Measurements from ENCODE around the gene ZMIZ2.

Gene ZMIZ2

DNA sequence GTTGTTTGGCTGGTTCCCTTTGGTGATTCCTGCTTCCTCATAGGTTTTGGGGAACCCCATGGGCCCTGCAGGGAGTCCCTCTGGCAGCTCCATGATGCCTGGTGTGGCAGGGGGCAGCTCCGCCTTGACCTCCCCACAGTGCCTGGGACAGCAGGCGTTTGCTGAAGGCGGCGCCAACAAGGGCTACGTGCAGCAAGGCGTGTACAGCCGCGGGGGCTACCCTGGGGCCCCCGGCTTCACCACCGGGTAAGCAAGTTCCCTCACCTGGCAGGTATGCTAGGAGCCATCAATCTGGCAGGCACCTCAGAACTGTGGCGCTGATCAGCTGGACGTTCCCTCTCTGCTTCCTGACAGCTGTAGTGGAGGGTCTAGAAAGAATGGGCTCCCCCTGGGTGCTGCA lies 8.3 kb downstream of the ZMIZ2 start:
- no peak for DNase-seq

DNA sequence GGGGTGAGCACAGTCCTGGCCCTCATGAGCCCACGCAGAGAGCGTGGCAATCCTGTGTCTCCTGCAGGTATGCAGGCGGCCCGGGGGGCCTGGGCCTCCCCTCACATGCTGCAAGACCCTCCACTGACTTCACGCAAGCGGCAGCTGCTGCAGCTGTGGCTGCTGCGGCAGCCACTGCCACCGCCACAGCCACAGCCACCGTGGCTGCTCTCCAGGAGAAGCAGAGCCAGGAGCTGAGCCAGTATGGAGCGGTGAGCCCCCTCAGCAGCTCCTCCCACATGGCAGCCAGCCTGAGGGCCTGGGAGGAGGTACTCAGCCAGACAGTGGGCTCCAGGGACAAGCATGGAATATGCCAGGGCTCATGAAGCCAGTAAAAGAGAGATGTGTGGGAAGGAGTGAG lies 8.7 kb downstream of the ZMIZ2 start:
- DNase-seq, result no peak

DNA sequence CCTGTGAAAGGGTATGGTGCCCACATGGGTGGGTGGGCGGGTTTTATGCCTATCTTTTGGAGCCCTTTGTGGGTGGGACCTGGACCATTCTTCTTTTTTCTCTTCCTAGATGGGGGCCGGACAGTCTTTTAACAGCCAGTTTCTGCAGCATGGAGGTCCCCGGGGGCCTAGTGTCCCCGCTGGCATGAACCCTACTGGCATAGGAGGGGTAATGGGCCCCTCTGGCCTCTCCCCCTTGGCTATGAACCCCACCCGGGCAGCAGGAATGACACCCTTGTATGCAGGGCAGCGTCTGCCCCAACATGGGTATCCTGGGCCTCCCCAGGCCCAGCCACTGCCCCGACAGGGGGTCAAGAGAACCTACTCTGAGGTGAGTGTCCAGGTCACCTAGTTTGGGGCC lies 9.1 kb downstream of the ZMIZ2 start:
- no peak for DNase-seq

DNA sequence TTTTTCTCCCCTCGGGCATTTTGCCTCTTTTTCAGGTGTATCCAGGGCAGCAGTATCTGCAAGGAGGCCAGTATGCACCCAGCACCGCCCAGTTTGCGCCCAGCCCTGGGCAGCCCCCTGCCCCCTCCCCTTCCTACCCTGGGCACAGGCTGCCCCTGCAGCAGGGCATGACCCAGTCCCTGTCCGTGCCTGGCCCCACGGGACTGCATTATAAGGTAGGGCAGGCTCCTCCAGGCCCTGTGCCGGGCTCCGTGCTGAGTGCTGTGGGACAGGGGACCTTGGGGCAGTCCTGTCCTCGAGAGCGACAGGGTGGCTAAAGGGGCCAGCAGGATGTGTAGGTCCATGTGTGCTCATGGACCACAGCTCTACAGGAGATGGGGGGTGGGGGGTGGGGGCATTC lies 10.6 kb downstream of the ZMIZ2 start:
- no peak for DNase-seq

DNA sequence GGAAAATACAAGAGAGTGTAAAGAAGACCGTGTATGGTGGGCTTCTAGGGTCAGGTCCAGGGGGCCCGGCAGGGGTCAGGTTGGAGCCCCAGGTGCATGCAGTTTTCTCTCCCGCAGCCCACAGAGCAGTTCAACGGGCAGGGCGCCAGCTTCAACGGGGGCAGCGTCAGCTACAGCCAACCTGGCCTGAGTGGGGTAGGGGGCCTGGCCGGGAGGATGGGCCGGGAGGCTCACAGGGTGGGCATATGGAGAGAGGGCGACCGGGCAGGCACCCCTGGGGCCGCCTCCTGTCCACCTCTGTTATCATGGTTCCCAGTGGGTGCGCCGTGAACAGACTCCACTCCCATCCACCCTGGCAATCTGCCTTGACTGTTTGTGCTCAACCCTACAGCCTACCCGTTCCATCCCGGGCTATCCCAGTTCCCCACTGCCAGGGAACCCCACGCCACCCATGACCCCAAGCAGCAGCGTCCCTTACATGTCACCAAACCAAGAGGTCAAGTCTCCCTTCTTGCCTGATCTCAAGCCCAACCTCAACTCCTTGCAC lies 11.5 kb downstream of the ZMIZ2 start:
- DNase-seq, result no peak

DNA sequence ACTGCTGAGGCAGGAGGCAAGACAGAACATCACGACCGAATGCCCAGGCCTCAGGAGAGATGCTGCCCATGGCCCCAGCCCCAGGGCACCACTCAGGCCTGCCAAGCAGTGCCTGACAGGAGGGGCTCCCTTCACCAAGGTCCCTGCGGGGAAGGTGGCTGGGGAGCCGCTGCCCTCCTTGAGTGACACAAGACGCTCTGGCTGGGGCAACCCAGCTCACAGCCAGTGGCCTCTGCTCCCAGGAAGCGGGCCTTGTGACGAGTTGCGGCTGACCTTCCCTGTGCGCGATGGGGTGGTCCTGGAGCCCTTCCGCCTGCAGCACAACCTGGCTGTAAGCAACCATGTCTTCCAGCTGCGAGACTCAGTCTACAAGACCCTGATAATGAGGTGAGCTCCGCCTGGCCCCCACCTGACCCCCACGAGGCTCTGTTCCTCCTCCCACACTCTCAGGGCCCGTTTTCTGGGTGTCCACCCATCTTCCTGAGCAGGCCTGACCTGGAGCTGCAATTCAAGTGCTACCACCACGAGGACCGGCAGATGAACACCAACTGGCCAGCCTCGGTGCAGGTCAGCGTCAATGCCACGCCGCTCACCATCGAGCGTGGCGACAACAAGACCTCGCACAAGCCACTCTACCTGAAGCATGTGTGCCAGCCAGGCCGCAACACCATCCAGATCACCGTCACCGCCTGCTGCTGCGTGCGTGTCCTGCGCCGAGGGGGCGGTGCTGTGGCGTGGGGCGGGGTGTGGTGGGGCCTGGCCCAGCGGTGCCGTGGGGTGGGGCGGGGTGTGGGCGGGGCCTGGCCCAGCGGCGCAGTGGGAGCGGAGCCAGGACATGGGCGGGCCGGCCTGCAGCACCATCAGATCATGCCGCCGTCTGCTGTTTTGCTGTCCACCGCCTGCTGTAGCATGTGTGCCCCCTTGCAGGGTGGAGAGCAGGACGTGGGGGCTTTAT lies 12.8 kb downstream of the ZMIZ2 start:
- no peak for DNase-seq

DNA sequence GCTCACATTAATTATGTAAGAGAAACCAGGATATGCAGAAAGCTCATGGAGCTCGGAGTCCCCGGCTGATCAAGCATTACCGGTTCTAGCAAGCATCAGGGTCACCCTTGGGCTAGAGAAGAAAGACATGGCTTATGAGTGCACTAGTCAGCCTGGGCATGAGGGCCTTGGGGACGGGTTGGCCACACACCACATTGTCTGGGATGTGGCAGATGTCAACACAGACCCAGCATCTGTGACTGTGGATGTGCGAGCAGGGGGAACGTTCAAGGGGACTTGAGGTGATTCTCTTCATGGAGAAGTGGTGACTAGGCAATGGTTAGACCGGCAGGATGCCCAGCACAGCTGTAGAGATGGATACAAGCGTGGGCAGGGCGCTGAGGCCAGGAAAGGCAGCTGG lies 13.7 kb downstream of the ZMIZ2 start:
- DNase-seq, result no peak

DNA sequence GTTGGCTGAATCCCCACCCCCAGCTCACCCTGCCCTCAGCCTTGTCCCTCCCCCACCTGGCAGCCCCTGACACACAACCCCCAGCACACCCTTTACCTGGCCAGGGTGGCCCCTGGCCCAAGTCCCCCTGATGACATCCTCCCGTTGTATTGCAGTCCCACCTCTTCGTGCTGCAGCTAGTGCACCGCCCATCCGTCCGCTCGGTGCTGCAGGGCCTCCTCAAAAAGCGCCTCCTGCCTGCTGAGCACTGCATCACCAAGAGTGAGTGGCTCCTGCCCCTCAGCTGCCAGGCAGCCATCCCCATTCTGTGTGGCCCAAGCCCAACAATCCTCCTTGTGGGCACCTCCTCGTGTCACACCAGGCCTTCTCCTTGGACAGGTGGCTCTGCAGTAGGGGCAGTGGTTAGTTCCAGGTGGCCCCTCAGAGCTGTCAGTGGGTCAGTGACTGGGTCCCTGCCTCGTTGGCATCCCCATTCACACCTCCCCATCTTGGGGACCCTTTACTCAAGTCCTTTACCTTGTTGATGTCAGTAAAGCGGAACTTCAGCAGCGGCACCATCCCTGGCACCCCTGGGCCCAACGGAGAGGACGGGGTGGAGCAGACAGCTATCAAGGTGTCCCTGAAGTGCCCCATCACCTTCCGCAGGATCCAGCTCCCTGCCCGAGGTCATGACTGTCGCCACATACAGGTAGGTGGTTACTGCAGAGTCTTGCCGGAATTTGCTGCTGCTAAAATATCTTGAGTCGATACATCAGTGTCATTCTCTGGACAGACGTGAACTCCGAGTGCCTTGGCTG lies 14.3 kb downstream of the ZMIZ2 start:
- no peak for DNase-seq

DNA sequence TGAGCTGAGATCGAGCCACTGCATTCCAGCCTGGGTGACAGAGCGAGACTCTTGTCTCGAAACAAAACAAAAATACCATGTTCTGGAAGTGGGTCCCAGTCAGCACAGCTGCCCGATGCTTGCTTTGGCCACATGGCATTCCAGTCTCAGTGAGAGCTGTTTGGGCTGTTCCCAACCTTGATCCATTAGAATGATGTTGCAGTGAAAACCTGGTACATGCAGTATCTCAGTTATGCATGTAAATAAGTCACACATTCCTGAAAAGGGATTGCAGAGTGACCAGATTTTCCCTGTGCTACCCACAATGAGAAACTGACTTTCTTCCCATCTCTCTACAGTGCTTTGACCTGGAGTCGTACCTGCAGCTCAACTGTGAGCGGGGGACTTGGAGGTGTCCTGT lies 15.4 kb downstream of the ZMIZ2 start:
- no peak for DNase-seq

DNA sequence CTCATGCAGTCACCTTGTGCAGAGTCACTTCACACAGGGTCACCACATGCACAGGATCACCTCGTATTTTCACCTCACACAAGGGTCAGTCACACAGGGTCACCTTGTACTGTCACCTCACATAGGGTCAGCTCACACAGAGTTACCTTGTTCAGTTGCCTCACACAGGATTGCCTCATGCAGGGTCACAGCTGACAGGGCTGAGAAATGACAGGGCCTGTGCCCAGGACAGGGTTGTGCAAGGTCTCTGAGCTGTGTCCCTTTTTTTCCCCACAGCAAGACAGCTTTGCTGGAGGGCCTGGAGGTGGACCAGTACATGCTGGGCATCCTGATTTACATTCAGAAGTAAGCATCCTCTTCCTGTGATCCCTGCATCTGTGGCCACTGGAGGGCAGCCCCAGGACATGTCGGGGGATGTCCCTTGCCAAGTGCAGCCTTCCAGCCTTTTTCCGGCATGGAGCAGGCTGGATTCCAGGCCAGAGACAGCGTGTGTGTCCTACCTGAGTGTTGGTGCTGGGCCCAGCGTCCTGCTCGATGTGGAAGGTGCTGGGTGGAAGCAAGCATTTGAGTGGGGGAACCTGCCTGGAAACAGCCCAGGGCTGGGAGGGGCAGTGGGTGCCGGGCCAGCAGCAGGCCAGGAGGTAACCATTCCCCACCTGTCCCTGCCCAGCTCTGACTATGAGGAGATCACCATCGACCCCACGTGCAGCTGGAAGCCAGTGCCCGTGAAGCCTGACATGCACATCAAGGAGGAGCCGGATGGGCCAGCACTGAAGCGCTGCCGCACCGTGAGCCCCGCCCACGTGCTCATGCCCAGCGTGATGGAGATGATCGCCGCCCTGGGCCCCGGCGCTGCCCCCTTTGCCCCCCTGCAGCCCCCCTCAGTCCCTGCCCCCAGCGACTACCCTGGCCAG lies 16.3 kb downstream of the ZMIZ2 start:
- DNase-seq, result no peak

DNA sequence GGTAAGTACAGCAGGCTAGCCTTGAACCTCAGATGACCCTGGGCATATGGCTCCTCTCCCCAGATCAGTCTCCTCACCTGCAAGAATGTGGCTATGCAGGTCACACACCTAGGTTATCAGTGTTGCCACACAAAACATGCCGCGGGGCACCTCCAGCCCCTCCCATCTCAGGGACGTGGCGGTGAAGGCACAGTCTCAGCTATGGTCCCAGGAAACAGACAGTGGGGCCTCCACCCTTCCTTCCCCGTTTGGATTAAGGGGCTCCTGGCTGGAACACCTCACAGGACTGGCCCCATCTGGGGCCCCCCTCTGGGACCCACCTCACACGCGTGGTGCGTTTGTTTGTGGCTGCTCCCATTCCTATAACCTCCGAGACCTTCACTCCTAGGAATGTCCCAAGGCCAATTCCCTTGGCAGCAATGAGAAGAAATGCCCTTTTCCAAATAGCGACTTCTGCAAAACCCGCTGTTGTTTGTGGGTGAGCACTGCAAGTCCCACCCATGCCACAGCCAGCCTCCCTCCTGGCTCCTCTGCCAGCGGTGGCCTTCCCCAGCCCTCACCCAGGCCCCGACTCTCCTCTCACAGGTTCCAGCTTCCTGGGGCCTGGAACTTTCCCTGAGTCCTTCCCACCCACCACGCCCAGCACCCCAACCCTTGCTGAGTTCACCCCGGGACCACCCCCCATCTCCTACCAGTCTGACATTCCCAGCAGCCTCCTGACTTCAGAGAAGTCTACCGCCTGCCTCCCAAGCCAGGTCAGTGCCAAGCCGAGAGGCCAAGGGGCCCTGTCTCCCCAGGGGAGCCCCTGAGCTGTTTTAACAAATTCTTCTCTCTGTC lies 17.1 kb downstream of the ZMIZ2 start:
- DNase-seq, result no peak

DNA sequence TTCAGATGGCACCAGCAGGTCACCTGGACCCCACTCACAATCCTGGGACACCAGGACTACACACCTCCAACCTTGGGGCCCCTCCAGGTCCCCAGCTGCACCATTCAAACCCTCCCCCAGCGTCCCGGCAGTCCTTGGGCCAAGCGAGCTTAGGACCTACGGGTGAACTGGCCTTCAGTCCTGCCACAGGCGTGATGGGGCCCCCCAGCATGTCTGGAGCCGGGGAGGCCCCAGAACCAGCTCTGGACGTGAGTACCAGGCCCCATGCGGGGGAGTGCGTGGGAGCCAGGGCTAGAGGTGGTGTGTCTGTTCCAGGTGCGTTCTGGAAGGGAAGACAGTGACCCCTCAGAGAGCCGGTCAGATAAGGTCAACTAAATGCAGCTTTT lies 17.8 kb downstream of the ZMIZ2 start:
- no peak for DNase-seq

DNA sequence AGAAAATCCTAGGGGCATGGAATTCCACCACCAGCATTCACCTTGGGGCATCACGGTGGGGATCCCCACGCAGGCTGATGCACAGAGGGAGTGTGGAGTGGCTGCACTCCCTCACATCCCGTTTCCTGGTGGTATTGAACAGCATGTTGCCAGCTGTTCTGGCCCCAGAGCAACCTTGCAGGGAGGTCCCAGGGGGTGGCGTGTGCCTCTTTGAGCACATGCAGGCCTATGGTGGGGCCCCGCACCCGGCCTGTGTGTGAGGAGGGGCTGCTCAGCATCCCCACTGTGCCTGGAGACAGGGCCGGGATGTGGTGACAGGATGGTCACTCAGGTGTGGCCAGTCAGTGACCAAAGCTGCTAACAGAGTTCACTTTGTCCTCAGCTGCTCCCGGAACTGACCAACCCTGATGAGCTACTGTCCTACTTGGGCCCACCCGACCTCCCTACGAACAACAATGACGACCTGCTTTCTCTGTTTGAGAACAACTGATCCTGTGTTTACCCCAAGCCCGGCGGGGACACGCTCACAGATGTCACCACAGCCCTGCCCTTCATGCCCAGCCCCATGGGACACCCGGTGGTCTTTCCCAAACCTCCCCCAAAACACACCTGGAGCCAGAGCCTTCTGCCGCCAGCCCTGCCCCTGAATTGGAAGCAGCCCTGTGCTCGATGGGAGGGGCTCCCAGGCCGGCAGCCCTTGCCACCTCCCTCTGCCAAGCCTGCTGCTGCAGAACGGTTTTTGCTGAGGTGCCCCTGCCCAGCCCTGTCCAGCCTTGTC lies 18.7 kb downstream of the ZMIZ2 start:
- no peak for DNase-seq

DNA sequence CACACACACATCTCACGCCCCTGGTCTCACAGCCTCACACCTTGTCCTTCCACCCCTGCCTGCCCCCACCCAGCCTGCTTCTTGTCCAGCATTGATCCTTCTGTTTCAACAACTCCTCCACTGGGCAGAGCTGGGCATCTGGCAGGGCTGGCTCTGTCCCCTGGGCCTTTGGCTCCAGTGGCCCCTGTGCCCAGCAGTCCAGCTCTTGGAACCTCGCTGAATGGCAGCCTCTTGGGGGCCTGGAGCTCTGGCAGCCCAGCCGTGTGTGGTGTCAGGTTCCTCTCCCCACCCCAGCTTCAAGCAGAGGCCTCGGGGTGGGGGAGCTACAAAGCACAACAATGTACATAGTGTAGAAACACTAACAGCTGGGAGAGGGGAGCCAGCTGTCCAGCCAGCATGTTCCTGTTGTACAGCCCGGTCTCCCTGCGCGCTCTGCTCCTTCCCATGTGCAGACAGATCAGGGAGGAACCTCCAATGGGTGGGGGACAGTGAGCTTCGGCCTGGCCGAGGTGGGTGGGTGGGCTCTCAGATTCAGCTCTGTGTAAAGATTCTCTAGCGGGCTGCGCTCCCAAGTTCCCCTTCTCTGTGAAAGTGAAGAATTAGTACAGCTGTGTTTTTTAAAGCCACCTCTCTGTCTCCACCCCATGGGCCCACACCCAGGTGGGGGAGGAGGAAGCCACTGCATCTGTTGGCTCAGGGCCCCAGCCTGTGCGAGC lies 19.4 kb downstream of the ZMIZ2 start:
- DNase-seq, result no peak

DNA sequence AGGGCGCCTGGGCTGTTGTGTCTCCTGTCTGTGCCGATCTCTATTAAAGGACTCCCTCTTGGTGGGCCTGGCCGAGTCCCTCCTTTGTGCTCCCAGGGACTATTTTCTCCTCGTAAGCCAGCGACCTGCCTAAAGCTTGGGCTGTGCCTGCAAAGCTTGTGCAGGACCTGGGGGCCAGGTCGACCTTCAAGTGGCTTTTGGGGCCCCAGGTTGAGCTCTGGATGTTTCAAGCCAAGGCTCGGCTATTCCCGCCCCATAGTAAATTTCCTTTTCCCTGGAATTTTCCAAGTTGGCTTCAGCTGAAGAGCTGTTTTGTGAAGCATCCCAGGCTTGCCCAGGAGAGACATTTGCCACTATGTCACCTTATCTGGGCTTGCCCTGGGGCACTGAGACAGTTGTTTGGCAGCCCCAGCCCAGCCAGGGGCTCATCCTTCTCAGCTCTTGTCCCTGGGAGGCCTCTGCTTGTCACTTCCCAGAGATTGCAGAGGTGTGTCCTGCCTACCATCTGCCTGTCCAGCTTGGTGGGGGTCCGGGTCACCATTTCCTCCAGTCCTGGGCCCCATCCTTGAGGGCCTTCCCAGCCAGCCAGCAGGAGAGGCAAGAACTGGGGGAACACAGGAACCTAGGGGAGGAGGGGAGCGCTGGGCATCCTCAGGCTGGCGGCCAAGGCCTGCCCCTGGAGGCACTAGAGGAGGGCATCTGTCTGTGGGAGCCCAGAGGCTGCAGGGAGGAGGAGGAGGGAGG lies 20.2 kb downstream of the ZMIZ2 start:
- DNase-seq, result no peak

DNA sequence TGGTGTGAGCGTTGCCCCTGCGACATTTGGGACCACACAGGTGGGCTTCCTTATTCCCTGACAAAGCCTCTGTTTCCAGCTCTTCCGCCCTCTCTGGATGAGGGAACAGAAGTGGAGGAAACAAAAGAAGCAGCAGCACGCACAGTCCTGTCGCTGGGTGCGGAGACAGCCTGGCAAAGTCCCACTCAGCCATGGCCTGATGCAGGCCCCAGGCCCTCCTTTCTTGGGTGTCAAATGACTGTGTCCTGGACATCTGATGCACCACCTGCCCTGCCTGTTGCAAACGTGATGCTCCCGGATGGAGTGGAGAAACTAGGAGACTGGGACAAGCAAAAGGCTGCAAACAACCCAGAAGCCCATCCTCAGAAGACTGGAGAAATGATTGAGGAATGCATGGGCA lies 20.7 kb downstream of the ZMIZ2 start:
- no peak for DNase-seq

DNA sequence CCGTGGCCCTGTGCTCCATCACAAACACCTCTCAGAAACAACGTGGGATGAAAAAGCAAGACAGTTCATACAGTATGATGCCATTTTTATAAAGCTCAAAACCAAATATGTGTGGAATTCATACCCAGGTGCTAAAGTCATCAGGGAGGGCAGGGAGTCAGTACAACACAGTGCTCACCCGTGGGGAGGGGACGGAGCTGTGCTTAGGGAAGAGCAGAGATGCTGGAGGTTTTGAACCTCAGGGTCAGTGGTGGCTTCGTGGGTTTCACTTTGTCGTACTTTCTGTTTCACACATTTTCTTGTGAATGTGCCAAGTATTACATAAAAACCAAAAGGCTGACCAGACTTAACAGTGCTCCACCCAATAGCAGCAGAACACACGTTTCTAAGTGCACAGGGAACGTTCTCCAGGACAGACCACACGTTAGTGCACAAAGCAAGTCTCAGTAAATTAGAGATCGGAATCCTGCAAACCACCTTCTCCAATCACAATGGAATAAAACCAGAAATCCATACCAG lies 21.2 kb downstream of the ZMIZ2 start:
- no peak for DNase-seq

DNA sequence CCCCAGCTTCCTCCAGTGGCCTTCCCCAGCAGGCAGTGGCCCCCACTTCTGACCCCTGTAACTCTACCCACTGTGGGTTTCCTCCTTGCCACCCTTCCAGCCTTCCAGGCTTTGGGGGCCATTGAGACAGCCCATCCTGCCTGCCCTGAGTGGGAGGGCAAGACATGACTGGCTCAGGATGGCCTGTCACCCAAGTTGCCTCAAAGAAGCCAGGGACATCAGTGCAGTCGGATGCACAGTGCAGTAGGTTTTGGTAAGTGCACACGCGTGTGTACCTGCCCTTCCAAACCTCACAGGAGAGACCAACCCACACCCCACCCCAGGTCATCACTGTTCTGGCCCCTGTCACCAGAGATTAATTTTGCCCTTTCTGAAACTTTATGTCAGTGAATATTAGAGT lies 22.7 kb downstream of the ZMIZ2 start:
- no peak for DNase-seq

DNA sequence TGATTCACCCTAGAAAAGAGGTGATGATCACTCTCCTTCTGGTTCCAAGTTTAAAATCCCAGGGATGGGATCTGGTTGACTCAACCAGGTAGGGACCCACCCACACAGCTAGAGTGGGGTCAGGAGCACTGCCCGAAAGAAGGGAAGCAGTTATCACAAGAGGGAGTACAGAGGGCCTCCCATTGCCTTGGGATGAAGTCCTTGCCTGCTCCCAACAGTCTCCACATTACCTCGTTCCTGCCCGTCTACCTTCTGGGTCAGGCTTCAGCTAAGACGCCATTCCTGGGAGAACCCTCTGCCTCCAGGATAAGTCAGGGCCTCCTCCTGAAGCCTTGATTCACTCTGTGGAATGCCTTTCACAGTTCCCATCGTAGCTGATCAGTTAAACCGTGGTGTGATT lies 23.8 kb downstream of the ZMIZ2 start:
- DNase-seq, result no peak

Measured in stimulated activated CD4-positive, alpha-beta T cell treated with anti-CD3 and anti-CD28 coated beads, Interleukin-4, amount 100 ng/mL, for 24 hours (primary cell).